Right ventricle myocardium inferior (tissue), 1 donor: Measurements from ENCODE around the gene SS18L1. TPM values are rescaled to one million over a fixed set of nuclear protein-coding genes. Genes with fewer than 3 reads are reported as not detected.

Experiments used
- ATAC-seq: fragments of 200-7000 bp; cut with Tn5 transposase; one replicate; pipeline ENCODE4 v1.9.1; 2020; ENCODE audit warnings: mild to moderate bottlenecking, moderate library complexity
- DNase-seq: peaks from one replicate; pipeline ENCODE4 v3.0.0; 2021; ENCODE audit errors: missing footprints
- intact Hi-C: fragments of 100-400 bp; cut with DNase I; formaldehyde crosslinking; loops from one replicate; pipeline ENCODE4 v1.11.0; 2022
- total RNA-seq: library from RNA; stranded (reverse); fragmentation: NEBNext Ultra II Directional; extraction: Animal tissue kit (Norgen Biotek cat#: 25700); gene quantifications from one replicate; pipeline ENCODE4 v1.2.1, GENCODE V29; 2021
- donor health status: DM: no; HTN: yes; CAD: no; lungs with severe emphysema.

SS18L1 gene
- total RNA-seq, 1 donor from 2014 or later, result 7.8 TPM

DNA sequence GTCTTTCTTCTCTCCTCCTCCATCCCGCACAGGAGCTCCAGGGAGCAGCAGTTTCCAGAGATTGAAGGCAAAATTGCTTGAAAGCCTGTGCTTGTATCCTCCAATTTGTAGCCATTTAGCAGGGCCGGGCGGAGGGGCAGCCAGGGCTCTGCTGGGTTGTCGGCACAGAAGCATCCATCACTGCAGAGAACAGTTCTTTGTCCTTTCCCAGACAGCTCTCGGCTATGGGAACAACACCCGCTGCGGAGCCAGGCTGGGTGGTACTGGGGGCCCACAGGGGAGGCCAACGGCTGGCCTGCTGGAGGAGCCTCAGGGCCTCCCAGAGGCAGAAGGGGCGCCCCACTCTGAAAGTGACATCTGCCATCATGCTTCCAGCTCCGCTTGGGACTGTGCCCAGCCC lies 68.7 kb downstream of the SS18L1 start:
- ATAC-seq, result no peak
- DNase-seq, result peak; percentile 28
- intact Hi-C loops, result no loop called here

DNA sequence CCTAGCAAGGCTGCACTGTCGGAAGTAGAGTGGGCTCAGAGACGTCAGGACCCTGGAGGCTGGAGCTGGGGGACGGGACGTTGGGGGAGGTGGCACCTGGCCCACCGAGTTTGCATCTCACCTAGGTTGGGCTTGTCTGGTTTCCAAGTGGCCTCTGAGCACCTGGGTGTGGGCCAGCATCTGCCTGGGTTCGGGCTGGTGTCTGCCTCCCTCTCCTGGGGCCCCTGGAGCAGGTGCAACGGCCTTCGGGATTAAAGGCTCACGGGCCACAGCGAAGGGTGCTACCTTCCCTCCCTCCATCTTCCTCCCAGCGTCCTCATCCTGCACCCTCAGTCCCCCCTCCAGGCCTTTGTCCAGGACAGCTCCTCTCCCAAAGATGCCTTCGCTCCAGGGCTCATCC lies 70.5 kb downstream of the SS18L1 start:
- intact Hi-C loops, result no loop called here
- no peak for ATAC-seq
- no peak for DNase-seq

DNA sequence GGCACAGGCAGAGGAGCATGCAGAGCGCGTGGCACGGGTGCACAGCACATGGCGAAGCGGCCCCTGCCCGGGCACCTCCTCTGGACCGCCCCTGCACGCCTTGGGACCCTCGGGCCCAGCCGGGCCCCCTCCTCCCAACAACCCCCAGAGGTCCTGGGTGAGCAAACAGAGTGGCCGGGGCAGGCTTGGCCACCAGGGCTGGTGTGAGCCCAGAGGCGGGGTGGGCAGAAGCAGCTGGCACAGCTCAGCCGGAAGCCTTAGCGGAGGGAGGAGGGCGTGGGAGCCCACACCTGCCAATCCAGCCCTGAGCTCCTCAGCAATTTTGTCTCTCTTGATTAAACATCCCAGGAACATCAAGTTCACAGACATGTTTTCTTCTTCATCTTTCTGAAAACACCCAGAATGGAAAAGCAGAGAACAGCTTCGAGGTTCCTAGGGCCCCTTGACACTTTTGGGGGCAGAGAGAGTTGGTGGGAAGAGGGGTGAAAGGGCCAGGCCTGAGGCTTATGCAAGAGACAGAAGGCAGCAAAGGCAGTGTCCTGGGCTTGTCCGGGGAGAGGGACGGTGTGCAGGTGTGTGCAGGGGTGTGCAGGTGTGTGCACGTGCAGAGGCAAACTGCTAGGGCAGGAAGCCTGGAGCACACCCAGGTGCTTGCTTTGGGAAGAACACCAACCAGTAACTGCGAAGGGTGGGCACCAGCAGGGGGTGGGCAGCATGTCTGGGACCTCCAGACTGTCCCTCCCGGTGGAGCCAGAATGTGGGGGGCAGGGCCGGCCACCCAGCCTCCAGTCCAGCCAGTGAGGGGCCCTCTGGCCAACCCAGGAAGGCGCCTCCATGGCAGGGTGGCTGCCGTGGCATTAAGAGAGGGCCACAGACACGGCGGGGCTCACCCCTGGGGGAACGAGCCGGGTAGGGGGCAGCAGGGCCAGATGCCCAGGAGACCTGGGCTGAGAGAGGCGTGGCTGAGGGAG lies 71.7 kb downstream of the SS18L1 start:
- DNase-seq (no peak), ATAC-seq (no peak)
- intact Hi-C loops, result no loop called here

DNA sequence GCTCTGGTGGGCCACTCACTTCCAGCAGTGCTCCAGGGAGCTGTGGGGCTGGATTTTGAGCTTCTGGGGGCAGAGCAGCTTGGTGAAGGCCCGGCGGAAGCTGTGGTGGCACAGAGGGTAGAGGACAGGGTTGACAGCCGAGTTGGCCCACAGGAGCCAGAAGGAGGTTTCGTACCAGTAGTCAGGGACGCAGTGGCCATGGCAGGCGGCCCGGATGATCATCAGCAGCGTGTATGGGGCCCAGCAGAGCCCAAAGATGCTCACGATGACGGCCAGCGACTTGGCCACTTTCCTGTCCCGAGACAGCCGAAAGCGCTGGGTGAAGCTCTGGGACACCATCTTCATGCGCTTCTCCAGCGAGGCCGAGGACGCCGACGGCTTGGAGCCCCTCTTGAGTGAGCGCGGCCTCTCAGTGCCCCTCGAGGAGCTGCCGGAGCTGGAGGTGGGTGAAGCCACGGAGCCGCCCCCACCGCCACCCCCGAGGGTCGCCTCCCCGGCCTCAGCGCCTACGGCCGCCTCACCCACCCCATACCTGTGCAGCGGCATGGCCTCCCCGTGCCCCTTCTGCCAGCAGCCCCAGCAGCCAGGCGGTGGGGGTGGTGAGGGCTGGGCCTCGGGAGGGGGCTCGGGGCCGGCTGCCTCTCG lies 72.5 kb downstream of the SS18L1 start:
- intact Hi-C loops, result no loop called here
- no peak for DNase-seq
- no peak for ATAC-seq

DNA sequence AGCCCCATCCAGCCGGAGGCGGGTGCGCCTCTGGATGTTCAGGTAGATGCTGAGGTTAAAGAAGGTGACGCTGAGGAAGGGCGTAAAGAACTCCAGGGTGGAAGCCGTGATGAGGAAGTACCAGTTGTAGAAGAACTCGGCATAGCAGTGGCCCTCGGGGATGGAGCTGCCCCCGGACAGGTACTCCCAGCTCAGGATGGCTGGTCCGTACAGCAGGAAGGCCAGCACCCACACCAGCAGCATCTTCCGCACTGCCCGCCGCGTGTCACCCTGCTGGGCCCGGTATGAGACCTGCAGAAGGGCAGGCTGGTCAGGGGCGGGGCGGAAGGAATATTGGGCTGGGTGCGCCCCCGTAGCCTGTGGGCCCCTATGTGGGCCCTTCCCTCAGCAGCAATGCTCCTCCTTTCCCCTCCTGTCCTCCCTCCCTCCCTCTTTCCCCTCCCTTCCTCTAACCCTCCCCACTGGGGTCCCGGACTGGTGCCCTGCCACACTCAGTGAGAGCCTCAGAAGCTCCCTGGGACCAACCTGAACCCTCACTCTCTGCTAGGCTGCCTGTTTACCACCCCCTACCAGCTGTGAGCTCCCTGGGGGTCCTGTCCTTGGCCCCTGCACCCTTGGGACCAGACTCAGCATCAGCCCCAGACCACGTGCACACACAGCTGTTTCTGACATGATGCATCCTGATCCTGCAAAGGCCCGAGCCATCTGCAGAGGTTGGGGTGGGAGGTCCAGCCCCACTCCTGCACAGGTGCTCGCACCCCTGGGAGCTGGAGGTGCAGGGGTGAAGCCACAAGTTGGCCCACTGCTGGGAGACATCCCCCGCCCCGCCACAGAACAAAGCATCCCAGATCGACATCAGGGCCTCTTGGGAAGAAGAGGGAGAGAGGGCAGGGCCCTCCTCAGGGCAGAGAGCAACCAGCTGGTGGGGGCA lies 73.3 kb downstream of the SS18L1 start:
- DNase-seq, result no peak
- intact Hi-C loops, result no loop called here
- no peak for ATAC-seq

DNA sequence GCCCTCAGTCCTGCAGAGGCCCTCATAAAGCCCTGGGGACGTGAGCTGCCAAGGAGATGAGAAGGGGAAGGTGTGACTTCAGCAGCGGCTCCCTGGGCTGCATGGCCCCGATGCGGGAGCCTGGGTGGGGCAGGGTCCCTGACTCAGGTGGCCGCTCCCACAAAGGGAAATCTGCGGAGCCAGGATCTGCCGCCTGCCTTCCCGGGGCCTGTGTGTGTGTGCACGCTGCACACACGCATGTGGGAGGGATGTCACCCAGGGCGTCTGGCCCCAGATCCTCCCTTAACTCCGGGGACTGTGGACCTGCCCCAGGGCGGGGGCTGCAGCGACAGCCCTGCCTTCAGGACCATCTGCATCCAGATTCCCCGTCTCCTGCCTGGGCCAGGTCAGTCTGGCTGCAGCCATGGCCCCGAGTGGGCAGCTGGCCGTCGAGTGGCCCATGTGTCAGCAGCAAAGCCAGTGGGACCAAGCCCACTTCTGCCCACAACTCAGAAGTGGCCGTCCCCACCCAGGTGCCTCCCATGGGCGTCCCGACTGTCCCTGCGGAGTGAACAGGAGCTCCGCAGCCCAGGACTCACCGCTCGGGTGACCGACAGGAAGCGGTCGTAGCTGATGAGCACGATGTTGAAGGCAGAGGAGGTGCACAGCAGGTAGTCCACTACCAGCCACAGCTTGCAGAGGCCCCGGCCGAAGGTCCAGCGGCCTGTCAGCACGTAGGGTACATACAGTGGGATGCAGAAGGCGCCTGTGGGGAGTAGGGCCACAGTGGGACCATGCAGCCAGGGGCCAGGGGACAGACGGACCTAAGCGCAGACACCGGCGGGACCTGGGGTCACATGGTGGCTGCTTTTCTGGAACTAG lies 74.6 kb downstream of the SS18L1 start:
- ATAC-seq, result no peak

DNA sequence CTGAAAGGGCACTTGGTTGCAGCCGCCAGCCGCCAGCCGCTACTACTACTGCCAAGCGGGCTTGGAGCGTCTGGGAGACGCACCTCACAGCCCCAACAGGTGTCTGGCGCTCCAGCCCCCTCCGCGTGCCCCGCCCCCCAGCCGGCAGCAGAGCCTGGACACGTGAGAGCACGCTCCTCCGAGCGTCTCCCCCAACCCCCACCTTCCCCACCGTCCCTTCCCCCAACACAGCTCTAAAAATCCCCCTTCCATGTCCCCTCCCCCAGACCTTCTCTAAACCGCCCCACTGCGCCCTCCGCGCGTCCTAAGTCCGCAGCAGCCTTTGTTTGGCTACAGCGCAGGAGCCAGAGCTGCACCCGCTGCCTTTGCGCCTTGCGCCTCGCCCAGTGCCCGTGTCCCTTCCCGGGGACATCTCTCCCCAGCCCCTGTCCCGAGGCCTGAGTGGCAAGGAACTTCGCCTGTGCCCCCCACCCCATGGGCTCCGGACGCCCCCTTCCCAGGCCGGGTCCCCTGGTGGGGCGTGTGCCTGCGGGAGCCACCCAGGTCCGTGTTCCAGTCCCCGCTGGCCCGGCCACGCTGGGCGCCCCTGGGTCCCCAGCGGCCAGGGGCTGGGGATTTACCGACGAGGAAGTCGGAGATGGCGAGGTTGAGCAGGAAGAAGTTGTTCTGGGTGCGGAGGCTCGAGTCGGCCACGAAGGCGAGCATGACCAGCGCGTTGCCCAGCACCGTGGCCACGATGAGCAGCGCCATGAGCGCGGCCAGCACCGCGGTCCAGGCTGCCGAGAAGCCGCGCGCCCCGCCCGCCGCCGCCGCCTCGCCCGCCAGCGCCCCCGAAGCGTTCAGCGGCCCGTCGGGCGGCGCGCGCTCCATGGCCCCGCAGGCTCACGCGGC lies 75.8 kb downstream of the SS18L1 start:
- ATAC-seq (no peak), DNase-seq (no peak)
- intact Hi-C loops, result no loop called here

More for the DNA sequence above, 74.6 kb downstream of the SS18L1 start:
- intact Hi-C loops, result no loop called here
- DNase-seq, result no peak

DNA sequence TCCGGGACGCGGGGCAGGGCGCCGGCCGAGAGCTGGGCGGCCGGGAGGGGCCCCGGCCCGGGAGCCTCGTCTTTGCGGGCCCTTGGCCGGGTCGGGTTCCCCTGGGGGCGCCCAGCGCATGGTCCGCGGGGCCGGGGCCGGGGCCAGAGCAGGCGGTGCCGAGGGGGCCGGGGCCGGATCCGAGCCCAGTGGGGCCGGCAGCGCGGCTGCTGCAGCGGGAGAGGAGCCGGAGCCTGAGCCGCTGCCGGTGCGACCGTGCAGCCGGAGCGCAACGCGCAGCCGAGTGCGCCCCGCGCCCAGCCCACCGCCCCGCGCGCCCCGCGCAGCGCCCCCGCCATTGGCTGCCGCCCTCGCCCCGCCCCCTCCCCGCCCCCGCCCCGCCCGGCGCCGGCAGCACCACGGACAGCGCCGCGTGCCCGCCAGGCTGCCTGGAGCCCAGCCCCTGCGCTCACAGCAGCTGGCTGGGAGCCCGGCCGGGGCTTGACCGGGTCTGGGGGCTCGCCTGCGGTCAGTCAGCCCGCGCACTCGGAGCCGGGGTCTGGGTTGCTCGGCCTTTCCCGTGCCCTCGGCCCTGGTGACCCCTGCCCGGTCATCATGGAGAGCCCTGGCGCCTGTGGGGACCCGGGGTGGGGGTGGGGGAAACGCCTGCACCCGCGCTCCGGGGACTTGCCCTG lies 76.6 kb downstream of the SS18L1 start, which contains the start of gene HRH3:
HRH3 (minus strand) TSS at position 287 of the 674 bp plus-strand sequence. CDS start 308 bp downstream, outside the sequence.
- ATAC-seq (peak; percentile 65), DNase-seq (no peak)
- intact Hi-C loops, result loop anchor here (2.0 kb wide), 1 partner anchor 39 kb away; no protein-coding TSS in a partner anchor

DNA sequence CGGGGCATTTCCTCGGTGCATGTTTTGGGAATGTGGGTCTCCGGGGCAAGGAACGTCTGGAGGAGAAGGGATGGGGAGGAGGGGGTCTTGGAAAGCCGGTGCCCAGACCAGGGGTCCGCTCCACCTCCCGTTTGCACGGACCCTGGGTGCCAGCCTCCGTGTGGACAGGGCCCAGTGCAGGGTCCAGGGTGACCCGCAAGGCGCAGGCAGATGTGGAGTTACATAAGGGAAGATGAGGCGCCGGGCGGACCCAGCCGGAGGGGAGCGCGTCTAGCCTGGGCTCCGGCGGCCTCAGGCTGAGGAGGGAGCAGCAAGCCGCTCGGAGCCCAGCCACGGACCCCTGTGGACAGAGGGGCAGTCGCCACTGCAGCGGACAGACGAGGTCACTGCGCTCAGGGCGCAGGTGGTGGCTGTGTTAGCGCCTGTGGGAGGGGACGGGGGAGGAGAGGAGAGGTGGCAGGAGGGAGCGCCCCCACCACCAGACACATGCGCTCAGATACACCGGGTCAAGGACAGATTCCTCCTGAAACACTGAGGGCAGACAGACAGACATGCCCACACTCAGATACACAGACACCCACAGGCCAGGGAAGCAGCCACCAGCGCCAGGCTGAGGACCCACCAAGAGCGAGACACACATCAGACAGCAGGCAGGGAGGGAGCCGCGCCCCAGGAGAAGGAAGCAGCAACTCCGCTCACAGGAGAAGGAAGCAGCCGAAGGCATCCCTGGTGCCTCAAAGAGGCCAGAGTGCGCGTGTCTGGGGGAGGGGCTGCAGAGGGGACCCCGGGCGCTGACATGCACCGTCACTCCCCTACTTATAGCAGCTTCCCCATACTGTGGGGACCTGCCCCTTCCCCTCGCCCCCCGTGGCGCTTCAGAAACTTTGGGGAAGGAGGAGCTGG lies 77.3 kb downstream of the SS18L1 start:
- intact Hi-C loops, result loop anchor here (2.0 kb wide), 1 partner anchor 40 kb away; no protein-coding TSS in a partner anchor
- ATAC-seq (no peak), DNase-seq (no peak)

DNA sequence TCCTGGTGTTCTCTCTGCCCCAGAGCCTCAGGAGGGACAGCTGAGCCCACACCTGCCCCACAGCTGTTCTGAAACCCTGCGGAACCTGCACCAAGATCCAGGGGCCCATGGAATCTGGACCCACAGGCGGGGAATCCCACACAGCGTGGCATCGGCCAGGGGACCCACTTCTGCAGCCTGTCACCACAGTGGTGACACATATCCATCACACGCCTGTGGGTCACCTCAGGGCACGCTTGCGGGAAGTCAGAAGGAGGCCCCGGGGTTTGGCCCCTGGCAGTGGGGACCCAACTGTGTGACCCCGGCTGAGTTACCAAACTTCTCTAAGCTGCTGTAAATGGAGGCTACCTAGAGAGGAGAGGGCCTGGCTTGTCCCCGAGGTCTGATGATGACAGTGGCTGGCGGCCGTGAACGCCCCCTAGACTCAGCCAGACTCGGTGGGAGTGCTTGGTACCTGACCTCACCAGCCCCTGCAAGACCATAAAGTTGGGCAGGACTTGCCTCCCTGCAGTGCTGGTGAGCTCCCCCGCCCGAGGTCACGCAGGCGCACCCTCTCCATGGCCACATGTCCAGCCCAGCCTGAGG lies 78.8 kb downstream of the SS18L1 start:
- ATAC-seq, result no peak
- intact Hi-C loops, result no loop called here

DNA sequence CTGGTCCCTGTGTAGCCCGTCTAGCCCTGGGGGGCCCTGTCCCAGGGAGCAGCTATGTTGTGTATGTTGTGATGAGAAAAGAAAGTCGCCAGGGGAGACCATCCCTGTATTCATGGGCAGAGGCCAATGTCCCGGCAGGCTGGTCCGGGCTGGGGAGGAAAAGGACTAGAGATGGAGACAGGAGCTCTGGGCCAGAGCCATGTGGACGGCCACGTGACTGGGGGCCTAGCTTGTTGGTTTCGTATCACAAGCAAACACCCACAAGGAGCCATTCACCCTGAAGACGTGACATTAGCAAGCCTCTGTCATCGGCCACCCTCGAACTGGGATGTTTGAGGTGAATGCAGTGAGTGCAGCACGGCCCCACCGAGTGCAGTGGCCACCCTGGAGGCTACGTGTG lies 79.4 kb downstream of the SS18L1 start:
- no peak for ATAC-seq
- no peak for DNase-seq
- intact Hi-C loops, result no loop called here

More for the DNA sequence above, 78.8 kb downstream of the SS18L1 start:
- DNase-seq, result no peak

DNA sequence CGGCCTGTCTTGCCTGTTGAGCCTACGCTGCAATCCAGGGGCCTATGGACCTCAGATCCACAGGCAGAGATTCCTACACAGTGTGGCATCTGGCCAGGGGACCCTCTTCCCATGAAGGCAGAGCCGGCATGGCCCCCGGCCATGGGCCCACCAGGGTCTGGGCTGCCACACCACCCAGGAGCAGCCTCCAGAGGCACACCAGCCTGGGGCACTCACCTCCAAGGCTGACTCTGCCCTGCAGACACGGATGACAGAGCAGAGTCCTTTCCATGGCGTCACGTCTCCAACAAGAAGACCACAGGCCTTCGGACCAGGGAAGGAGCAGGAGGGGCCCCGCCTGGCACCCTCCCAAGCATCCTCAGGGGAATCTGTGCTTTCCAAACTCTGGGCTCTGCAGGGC lies 80.0 kb downstream of the SS18L1 start:
- no peak for ATAC-seq
- DNase-seq, result no peak
- intact Hi-C loops, result no loop called here

DNA sequence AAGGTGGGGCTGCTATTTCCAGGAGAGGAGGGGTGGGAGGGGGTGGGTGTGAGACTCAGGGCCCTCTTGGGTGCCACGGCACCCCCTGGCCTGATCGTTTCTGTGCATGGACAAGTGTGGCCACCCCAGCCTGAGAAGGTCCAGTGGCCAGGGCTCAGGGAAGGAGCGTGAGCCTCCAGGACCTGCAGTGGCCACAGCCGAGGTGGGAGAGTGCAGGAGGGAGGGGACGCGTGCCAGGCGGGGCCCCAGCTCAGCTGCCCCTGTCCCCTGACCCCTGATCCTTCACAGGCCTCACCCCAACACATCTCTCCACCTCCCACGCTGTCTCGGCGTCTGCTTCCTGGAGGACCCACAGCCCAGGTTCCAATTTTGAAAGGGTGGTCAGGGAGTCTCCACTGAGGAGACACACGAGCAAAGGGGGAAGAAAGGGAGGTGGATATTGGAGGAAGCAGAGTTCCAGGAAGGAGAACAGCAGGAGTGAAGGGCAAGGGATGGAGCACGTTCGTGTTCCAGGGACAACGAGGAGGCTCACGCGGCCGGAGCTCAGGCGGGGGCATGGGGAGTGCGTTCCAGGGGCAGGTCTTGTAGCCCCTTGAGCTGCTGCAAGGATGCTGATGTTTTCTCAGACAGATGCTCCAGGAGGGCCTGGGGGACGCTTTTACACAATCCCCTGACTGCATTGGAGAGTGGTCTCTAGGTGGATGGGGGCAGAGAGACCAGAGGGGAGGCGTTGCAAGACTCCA lies 80.7 kb downstream of the SS18L1 start:
- intact Hi-C loops, result no loop called here
- DNase-seq (no peak), ATAC-seq (no peak)

DNA sequence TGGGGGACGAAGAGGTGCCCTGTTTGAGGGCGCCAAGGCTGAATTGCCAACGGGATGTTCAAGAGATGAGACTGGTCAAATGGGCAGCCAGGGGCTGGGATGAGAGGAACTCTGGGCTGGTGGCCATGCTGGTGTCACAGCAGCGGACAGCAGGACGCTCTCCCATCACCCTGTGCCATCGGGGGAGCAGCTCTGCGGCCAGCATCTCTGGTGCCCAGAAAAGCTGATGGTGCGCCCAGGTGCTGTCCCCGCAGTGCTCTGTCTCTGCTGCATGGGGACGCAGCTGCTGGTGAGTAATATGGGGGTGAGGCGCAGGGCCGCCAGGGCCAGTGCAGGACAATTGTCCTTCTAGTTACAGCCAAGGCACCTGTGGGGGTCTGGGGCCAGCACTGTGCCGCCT lies 81.5 kb downstream of the SS18L1 start:
- DNase-seq (no peak), ATAC-seq (no peak)
- intact Hi-C loops, result no loop called here
